Activated CD8-positive, alpha-beta memory T cell treated with anti-CD3 and anti-CD28 coated beads for 24 hours (primary cell): Measurements from ENCODE around the gene RGS6.

Experiments
- DNase-seq: peaks from one replicate; pipeline ENCODE4 v3.0.0-alpha.2; 2020

The RGS6 gene

DNA sequence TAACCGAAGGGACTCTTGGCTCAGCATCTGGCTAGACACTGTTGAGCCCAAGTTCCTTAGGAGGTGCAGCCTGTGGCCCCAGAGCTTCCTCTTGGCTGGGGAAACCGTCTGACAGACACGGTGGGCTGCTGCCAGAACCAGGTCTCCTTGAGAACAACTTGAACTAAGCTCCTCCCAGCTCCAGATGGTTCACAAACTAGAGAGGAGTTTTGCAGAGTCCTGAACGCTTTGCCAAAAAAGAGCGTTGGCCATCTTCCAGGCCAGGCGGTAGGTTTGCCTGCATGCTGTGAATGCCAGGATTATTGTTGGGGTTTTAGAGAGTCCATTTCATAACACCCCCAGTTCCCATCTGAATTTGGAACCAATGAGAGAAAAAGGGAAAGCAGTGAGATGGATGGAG is 399.8 kb downstream of the RGS6 start:
- DNase-seq, result no peak

DNA sequence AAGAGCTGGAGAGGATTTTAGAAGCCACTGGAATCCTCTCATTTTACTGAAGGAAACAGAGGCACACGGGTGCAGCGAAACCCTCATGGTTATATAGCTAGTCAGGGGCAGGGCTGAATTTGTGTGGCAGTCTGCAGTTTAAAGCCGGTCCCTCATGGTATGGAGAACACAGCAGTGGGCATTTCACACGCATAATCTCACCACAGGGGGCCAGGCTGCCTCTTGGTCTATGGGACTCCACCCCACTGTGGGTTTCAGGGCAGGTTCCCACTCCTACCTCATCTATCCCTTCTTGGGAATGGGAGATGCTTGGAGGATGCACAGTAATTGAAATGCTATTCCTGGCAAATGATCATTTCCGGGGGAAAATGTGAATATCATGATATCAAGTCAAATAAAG is 400.6 kb downstream of the RGS6 start:
- no peak for DNase-seq

GRCh38 chr14:72333357-72333756 is 401.1 kb downstream of the RGS6 start:
- no peak for DNase-seq

- DNase-seq, result no peak
These were observed 404.2 kb downstream of the RGS6 start for GRCh38 chr14:72336311-72336980.

DNA sequence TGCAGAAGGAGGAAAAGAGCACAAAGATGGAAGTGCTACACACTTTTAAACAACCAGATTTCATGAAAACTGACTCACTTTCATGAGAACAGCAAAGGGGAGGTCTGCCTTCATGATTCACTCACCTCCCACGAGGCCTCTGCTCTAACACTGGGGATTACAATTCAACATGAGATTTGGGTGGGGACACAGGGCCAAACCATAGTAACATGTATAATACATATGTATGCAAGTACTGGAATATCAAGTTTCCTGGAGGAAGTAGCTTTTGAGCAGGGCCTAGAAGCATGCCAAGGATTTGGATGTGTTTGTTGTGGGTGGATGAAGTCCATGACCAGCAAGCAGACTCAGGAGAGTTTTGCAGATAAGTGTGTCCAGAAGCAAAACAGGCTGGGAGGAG is 409.0 kb downstream of the RGS6 start:
- no peak for DNase-seq

DNA sequence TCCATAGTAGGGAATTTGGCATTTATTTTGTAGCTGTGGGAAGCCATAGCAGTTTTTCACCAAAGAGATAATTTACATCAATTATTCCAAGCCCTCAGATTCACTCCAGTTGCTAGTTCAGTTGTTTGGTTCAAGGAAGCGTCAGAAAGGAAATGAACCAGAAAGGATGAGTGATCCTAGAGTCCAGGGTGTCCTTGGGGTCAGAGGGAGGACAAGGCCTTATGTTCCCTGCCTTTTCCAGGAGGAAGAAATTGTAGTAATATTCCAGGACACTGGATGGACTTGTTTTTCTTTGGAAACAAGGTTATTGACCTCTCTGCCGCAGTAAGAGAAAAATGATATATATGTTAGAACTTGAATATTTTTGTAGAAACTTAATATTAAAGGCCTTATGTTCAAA is 409.5 kb downstream of the RGS6 start:
- no peak for DNase-seq

GRCh38 chr14:72347118-72347517 is 414.9 kb downstream of the RGS6 start:
- no peak for DNase-seq

- no peak for DNase-seq
These were observed 418.0 kb downstream of the RGS6 start for GRCh38 chr14:72350215-72350614.

- DNase-seq, result no peak
These were observed 419.8 kb downstream of the RGS6 start for GRCh38 chr14:72352012-72352411.

DNA sequence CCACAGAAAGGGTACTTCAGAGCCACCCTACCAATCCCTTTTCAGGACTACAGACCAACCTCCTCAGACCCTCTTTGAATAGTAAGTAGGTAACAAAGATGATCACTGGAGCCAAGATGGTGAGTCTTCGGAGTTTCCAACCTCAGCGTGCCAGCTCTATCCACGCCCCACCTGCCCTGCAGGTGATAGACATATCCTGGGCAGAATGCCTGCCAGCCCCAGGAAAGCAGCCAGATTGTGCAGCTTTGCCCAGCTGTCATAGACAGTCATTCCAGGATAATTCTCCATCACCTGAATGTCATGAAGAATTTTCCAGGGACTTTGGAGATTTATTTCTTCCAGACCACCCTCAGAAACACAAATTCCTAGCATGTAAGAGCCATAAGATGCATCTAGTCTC is 434.4 kb downstream of the RGS6 start:
- no peak for DNase-seq

DNA sequence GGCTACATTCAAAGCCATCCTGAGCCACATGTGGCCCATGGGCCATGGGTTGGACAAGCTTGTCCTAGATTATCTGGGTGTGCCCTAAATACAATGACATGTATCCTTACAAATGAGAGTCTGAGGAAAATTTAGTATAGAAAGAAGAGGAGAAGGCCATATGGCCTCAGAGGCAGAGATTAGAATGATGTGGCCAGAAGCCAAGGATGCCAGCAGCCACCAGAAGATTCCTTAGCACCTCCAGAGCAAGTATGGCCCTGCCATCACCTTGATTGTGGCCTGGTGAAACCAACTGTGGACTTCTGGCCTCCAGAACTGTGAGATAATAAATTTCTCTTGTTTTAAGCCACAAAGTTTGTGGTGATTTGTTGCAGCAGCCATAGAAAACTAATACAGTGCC is 436.9 kb downstream of the RGS6 start:
- DNase-seq, result no peak

GRCh38 chr14:72377016-72377415 is 444.8 kb downstream of the RGS6 start:
- DNase-seq, result no peak

DNA sequence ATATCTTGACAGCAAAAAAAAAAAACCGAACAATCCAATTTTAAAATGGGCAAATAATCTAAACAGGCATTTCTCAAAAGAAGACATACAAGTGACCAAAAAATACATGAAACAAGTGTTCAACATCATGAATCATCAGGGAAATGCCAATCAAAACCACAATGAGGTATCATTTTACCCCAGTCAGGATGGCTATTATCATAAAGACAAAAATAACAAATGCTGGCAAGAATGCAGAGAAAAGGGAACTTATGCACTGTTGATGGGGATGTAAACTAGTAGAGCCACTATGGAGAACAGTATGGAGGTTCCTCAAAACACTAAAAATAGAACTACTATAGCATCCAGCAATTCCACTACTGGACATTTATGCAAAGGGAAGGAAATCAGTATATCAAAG is 448.2 kb downstream of the RGS6 start:
- no peak for DNase-seq

DNA sequence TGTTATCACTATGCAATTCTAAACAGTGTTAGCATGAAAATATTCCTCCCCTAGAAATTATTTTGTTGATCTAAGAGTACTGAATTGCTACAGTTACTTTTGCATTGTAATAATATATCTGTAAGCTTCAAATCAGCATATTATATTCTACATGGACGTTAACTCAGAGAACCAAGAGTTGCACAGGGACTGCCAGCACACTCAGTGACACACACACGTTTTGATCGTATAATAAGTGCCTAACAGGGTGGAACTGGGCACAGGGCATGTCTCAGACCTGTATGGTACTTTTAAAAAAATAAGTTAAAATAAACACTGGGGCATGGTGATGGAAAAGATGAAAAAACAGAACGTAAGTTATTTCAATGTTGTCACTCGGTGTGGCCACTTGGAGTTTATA is 451.6 kb downstream of the RGS6 start:
- no peak for DNase-seq

- DNase-seq, result no peak
These were observed 455.5 kb downstream of the RGS6 start for GRCh38 chr14:72387726-72388125.

DNA sequence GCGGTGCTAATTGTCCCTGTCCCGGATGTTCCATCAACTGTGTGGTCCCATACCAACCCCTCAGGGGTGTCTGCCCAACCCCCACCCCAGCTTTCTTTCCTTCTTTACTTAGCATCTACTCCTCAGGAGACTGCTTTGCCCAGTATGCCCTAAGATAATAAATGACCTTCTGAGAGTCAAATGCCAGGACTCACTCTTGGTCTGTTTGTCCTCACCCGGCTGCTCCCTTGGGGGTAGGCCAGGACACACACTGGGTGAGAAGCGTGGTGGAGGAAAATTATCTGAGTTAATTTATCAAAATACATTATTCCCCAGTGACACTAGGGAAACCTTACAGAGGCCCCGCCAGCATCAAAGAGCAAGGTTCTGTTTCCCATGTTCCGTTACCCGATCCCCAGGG is 457.0 kb downstream of the RGS6 start:
- no peak for DNase-seq

GRCh38 chr14:72401101-72401625 is 468.9 kb downstream of the RGS6 start:
- no peak for DNase-seq

DNA sequence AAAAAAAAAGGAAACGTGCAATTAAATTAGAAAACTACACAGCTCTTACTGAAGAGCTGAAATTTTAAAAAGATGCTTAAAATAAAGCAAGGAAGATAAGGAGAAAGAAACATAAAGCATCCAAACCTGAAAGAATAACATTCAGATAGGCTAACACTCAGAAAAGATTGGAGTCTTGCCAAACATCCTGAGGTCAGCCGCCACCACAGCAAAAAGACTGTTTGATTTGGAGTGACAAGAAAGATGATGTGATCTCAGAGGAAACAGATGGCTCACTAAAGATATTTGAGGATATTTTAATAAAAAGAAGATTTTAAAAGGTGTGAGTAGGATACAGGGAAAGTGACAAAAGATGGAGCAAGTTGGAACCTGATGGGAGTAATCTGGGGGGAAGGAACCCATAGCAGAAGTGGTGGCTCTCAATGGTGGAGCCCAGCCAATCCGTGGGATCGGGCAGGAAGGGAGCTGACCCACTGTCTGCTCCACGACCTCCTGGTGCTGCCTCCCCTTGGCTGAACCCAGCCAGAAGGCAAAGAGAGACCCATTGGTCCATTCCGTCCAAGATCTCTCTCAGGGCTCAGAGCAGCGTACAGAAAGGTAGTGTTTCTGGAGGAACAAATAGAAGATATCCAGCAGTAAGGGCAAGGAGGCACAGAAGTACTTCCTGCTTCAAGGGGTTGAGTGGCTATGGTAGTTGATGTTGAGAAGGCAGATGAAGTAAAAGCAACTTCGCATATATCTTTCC is 469.6 kb downstream of the RGS6 start:
- no peak for DNase-seq

- DNase-seq, result no peak
These were observed 470.1 kb downstream of the RGS6 start for GRCh38 chr14:72402377-72402772.

DNA sequence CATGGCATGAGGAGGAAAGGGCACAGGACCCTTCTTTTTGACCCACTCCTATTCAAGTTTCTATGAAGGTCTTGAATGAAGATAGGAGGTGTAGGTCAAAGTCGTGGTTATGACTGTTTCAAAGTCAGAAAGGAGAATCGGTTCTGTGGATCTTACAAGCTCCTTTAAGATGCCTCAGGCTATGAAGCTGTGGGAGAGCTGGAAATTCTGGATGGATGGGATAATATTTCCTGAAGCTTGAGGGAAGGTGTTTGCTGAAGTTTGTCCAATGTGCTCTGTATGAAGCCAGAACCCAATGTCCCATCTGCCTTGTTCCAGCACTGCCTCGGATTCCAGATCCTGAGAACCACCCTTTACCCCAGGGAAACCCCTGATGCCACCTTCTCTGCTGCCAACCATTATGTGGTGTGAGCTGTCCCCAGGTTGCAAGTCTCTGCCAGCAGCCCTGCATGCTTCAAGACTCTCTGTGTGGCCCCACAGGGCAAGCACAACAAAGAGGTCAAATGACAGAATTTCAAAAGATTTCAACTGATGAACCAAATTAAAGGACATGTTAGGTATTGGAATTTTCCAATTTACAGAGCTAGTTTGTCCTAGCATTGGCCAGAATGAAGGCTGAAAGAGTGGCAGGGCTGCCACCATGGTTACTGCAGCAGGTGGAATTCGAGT is 472.0 kb downstream of the RGS6 start:
- DNase-seq, result no peak

- DNase-seq, result no peak
These were observed 472.8 kb downstream of the RGS6 start for GRCh38 chr14:72404998-72405397.

GRCh38 chr14:72408020-72408419 is 475.8 kb downstream of the RGS6 start:
- no peak for DNase-seq

- DNase-seq, result no peak
These were observed 476.8 kb downstream of the RGS6 start for GRCh38 chr14:72409047-72409446.
